ENCODE results near the gene TTC23. TPM values are rescaled to one million over a fixed set of nuclear protein-coding genes. Genes with fewer than 3 reads are reported as not detected.

Gene TTC23
- total and polyA plus RNA-seq, 9 of the 15 experiments (the other 6 are each of a cell fraction or from before 2014, with no cell fraction given): 0.41 to 4.5 (median 2.5) TPM

- no peak for TF ChIP-seq TEAD4 (IDR thresholded peaks at IDR 0.05; ENCODE audit: low read length)
- TF ChIP-seq TEAD4 (CRISPR knock-in tag; IDR thresholded peaks at IDR 0.05; ENCODE audit: borderline replicate concordance): no peak
- no peak for TF ChIP-seq MTA1 (IDR thresholded peaks at IDR 0.05; ENCODE audit: borderline replicate concordance)
- no peak for TF ChIP-seq USF1 (CRISPR knock-in tag; IDR thresholded peaks at IDR 0.05)
- TF ChIP-seq BRD4 (IDR thresholded peaks at IDR 0.05): no peak
- TF ChIP-seq SIN3A (IDR thresholded peaks at IDR 0.05; ENCODE audit: borderline replicate concordance in 2 of 2, control insufficient read depth in 1 of 2, low read depth in 2 of 2, low read length in 2 of 2): no peak
- no peak for TF ChIP-seq ZNF830 (CRISPR knock-in tag; IDR thresholded peaks at IDR 0.05)
Measured at GRCh38 chr15:99207672-99208071, 41.7 kb downstream of the TTC23 start (continued).

GRCh38 chr15:99202176-99202552, 47.2 kb downstream of the TTC23 start:
- intact Hi-C loops (cut with micrococcal nuclease) (no loop called here), in situ Hi-C loops (cut with MboI) (no loop called here)
- POLR2A ChIA-PET: no interaction called here

More at GRCh38 chr15:99202176-99202552, 47.2 kb downstream of the TTC23 start:
- no peak overlapping the region for H3K4me2 ChIP-seq (ENCODE audit: insufficient read depth, low read length)
- no peaks in the 10 kb centered on the region for H4K20me1 ChIP-seq (replicated peaks; ENCODE audit: control insufficient read depth, insufficient read depth, low read length)
- 22% methylated on average over 2 of the region's 2 CpGs for WGBS (ENCODE audit: insufficient coverage, low coverage, missing lambda C conversion rate)
- no peaks in the 10 kb centered on the region for H3K36me3 ChIP-seq (ENCODE audit: control insufficient read depth, insufficient read depth, low read length)
- no peaks in the 10 kb centered on the region for H3K79me2 ChIP-seq (ENCODE audit: control insufficient read depth, insufficient read depth, low read length)
- no peak overlapping the region for H3K9ac ChIP-seq (ENCODE audit: insufficient read depth in 1 of 2, low read depth in 2 of 2, low read length in 2 of 2)
- TF ChIP-seq PML (IDR thresholded peaks at IDR 0.05; ENCODE audit: low read length) (no peak), GATAD2B (IDR thresholded peaks at IDR 0.05; ENCODE audit: borderline replicate concordance) (no peak), CGGBP1 (CRISPR knock-in tag; IDR thresholded peaks at IDR 0.05) (no peak), MCM2 (IDR thresholded peaks at IDR 0.05; ENCODE audit: low read depth) (no peak), ETV1 (tag; conservative IDR thresholded peaks at IDR 0.05; ENCODE audit: low read depth) (no peak), IRF2 (CRISPR knock-in tag; IDR thresholded peaks at IDR 0.05) (no peak), ZSCAN32 (CRISPR knock-in tag; IDR thresholded peaks at IDR 0.05) (no peak), ZNF217 (CRISPR knock-in tag; IDR thresholded peaks at IDR 0.05) (no peak), KLF10 (CRISPR knock-in tag; IDR thresholded peaks at IDR 0.05) (no peak), ETV6 (IDR thresholded peaks at IDR 0.05; ENCODE audit: borderline replicate concordance in 1 of 2, low read depth in 2 of 2, low read length in 1 of 2) (no peak), ETV6 (CRISPR knock-in tag; IDR thresholded peaks at IDR 0.05; ENCODE audit: borderline replicate concordance) (no peak)
- no peaks in the 10 kb centered on the region for H3K9me3 ChIP-seq (replicated peaks; ENCODE audit: control insufficient read depth, insufficient read depth, low read depth, low read length)
- H2AFZ ChIP-seq (ENCODE audit: low read depth, low read length): no peak overlapping the region
- no peaks in the 10 kb centered on the region for H3K9me1 ChIP-seq (ENCODE audit: control insufficient read depth, insufficient read depth, low read length)
- CTCF ChIA-PET (ENCODE audit: low intra/inter-chr PET ratio): no interaction called here
- H3K4me1 ChIP-seq (replicated peaks in 1 of 2; ENCODE audit: control insufficient read depth in 2 of 2, insufficient read depth in 2 of 2, low read length in 2 of 2): no peaks in the 10 kb centered on the region
- no peaks in the 10 kb centered on the region for H3K27me3 ChIP-seq (ENCODE audit: control insufficient read depth in 2 of 2, insufficient read depth in 2 of 2, low read length in 2 of 2)
- no TSS peak for BruUV-seq (replicated peaks)
- no peak for FAIRE-seq
- H3K27ac ChIP-seq (ENCODE audit: extremely low read depth, low read depth, low read length): no peak overlapping the region
- no peak for DNase-seq (ENCODE audit: extremely low read depth in 1 of 4, low spot score in 3 of 4)
- no peak overlapping the region for H3K4me3 ChIP-seq
- no peak for ATAC-seq

All from K562 (cell line).